GM12878 (cell line): ENCODE measurements around the gene CYBB. TPM values are rescaled to one million over a fixed set of nuclear protein-coding genes. Genes with fewer than 3 reads are reported as not detected.

Experiments used
- ATAC-seq: fragments of 200-7000 bp; cut with Tn5 transposase; 3 replicates; pipeline ENCODE4 v1.9.1; 2020; ENCODE audit warnings: mild to moderate bottlenecking, moderate library complexity
- BruUV-seq: library from RNA; stranded (reverse); fragments of 400-500 nt; replicated peaks from 2 replicates; lab custom pipeline; 2021; lab: Mats Ljungman, UMichigan
- CTCF ChIA-PET: fragments of 300-600 bp; sonication (Branson Sonifier 250); formaldehyde crosslinking; extraction: SDS; loops from one replicate; lab custom pipeline; 2021; ENCODE audit warnings: inconsistent platforms; lab: Yijun Ruan, JAX
- POLR2A ChIA-PET: fragments of 350-600 bp; formaldehyde crosslinking; extraction: SDS; loops from one replicate; lab custom pipeline; 2021; ENCODE audit warnings: inconsistent platforms; lab: Charles Lee
- RAD21 ChIA-PET: fragments of 300-600 bp; sonication (Branson Sonifier 250); formaldehyde crosslinking; loops from one replicate; lab custom pipeline; 2023; ENCODE audit warnings: antibody characterized with exemption; ENCODE audit not compliant: unreplicated experiment; lab: Charles Lee
- SMC1A ChIA-PET: fragments of 300-600 bp; sonication (Branson Sonifier 250); formaldehyde crosslinking; loops from one replicate; lab custom pipeline; 2023; ENCODE audit not compliant: unreplicated experiment, uncharacterized antibody; lab: Charles Lee
- DNase-seq: peaks from one replicate; pipeline ENCODE4 v3.0.0-alpha.2; 2011; ENCODE audit warnings: low read depth, low spot score
- FAIRE-seq: peaks from 3 replicates; lab custom pipeline; 2011; peaks lifted over from hg19 to GRCh38; lab: Jason Lieb, UNC
- H2AFZ ChIP-seq: 2 replicates; pipeline ENCODE4 v1.6.0; 2011; ENCODE audit warnings: low read depth, low read length, control low read depth; ENCODE audit not compliant: control insufficient read depth
- H3K27ac ChIP-seq: 2 replicates; pipeline ENCODE4 v1.5.1; 2011; ENCODE audit warnings: control low read depth; ENCODE audit not compliant: control insufficient read depth, insufficient read depth
- H3K27me3 ChIP-seq, 2 experiments: replicated peaks in 1 of 2; 2 replicates each; pipeline versions ENCODE4 v1.6.0 to v1.6.1; 2011; ENCODE audit warnings: low read length in 1 of 2; ENCODE audit not compliant: control insufficient read depth in 2 of 2, insufficient read depth in 2 of 2
- H3K36me3 ChIP-seq, 2 experiments: 2 replicates each; pipeline ENCODE4 v1.5.1; 2011; ENCODE audit warnings: low read length in 1 of 2; ENCODE audit not compliant: control insufficient read depth in 2 of 2, insufficient read depth in 2 of 2
- H3K4me1 ChIP-seq: 2 replicates; pipeline ENCODE4 v1.6.1; 2011; ENCODE audit warnings: mild to moderate bottlenecking, low read length, moderate library complexity, mixed read lengths; ENCODE audit not compliant: control insufficient read depth, insufficient read depth
- H3K4me2 ChIP-seq: 2 replicates; pipeline ENCODE4 v1.6.0; 2011; ENCODE audit warnings: control low read depth; ENCODE audit not compliant: control insufficient read depth, insufficient read depth
- H3K4me3 ChIP-seq: fragments of 200-600 bp; sonication (generic); 2 replicates; pipeline ENCODE4 v1.5.1; 2016
- H3K79me2 ChIP-seq: 2 replicates; pipeline ENCODE4 v1.6.0; 2011; ENCODE audit warnings: low read length; ENCODE audit not compliant: control insufficient read depth, insufficient read depth
- H3K9ac ChIP-seq: 2 replicates; pipeline ENCODE4 v1.8.0; 2011; ENCODE audit warnings: low read length, control low read depth, mixed read lengths; ENCODE audit not compliant: control insufficient read depth, insufficient read depth
- H3K9me3 ChIP-seq: replicated peaks from 3 replicates; pipeline ENCODE4 v1.5.1; 2011; ENCODE audit warnings: mild to moderate bottlenecking, low read length; ENCODE audit not compliant: control insufficient read depth, insufficient read depth
- H4K20me1 ChIP-seq: 2 replicates; pipeline ENCODE4 v1.6.0; 2011; ENCODE audit not compliant: control insufficient read depth, insufficient read depth
- CBFB ChIP-seq: IDR thresholded peaks from 2 replicates; pipeline ENCODE4 v1.6.1; 2016; ENCODE audit warnings: antibody characterized with exemption, low read depth
- CBX3 ChIP-seq: fragments of 200-600 bp; sonication (generic); IDR thresholded peaks from 2 replicates; pipeline ENCODE4 v1.6.1; 2016; ENCODE audit warnings: low read depth, borderline replicate concordance
- EED ChIP-seq: sonication (generic); IDR thresholded peaks from 2 replicates; pipeline ENCODE4 v1.6.1; 2016; ENCODE audit warnings: antibody characterized with exemption, low read depth
- EGR1 ChIP-seq, 2 experiments: IDR thresholded peaks; 1 replicate in 1 of 2; 2 replicates in 1 of 2; pipeline ENCODE4 v1.6.1; 2011 to 2012; ENCODE audit warnings: low read depth in 2 of 2, low read length in 2 of 2, borderline replicate concordance in 1 of 2, mild to moderate bottlenecking in 1 of 2, moderate library complexity in 1 of 2
- NBN ChIP-seq: fragments of 450-650 bp; IDR thresholded peaks from 2 replicates; pipeline ENCODE4 v1.6.1; 2016
- NKRF ChIP-seq: fragments of 450-650 bp; conservative IDR thresholded peaks from 2 replicates; pipeline ENCODE4 v1.6.1; 2017; ENCODE audit warnings: mild to moderate bottlenecking, moderate library complexity
- NR2C2 ChIP-seq: IDR thresholded peaks from 2 replicates; pipeline ENCODE4 v1.6.1; 2011; ENCODE audit warnings: borderline replicate concordance, low read depth; ENCODE audit not compliant: control insufficient read depth, insufficient read length
- RBBP5 ChIP-seq: fragments of 200-600 bp; sonication (generic); conservative IDR thresholded peaks from 2 replicates; pipeline ENCODE4 v1.6.1; 2016
- SIX5 ChIP-seq: IDR thresholded peaks from 2 replicates; pipeline ENCODE4 v1.6.1; 2011; ENCODE audit warnings: mild to moderate bottlenecking, low read depth, low read length, moderate library complexity; ENCODE audit not compliant: severe bottlenecking
- SUPT20H ChIP-seq: IDR thresholded peaks from 2 replicates; pipeline ENCODE4 v1.6.1; 2011; ENCODE audit warnings: low read depth, mild to moderate bottlenecking, low read length, moderate library complexity, borderline replicate concordance; ENCODE audit not compliant: control insufficient read depth
- ZNF217 ChIP-seq: fragments of 450-650 bp; IDR thresholded peaks from 2 replicates; pipeline ENCODE4 v1.6.1; 2017; ENCODE audit warnings: antibody characterized with exemption, mild to moderate bottlenecking
- ZNF24 ChIP-seq: fragments of 450-650 bp; IDR thresholded peaks from 2 replicates; pipeline ENCODE4 v1.6.1; 2017; ENCODE audit warnings: antibody characterized with exemption, mild to moderate bottlenecking
- ZSCAN29 ChIP-seq: fragments of 450-650 bp; IDR thresholded peaks from 2 replicates; pipeline ENCODE4 v1.6.1; 2017; ENCODE audit warnings: mild to moderate bottlenecking, moderate library complexity
- WGBS: methylation state at CpG from one replicate; pipeline ENCODE4 v1.1.6; 2016; ENCODE audit warnings: low lambda C conversion rate; ENCODE audit not compliant: insufficient replicate concordance, insufficient coverage; ENCODE audit errors: missing lambda C conversion rate; 5-methylcytosine and 5-hydroxymethylcytosine counted together
- in situ Hi-C: fragments of 300-500 bp; cut with MboI; formaldehyde crosslinking; loops from 9 replicates; pipeline ENCODE4 v1.14.3; 2018; ENCODE audit warnings: mixed read lengths
- intact Hi-C: fragments of 100-400 bp; cut with micrococcal nuclease; formaldehyde crosslinking; loops from one replicate; pipeline ENCODE4 v1.14.2; 2022; ENCODE audit not compliant: unreplicated experiment
- polyA plus RNA-seq, 11 experiments: library from polyadenylated mRNA; depleted of rRNA in 4 of 11; unstranded in 6 of 11; stranded (reverse) in 5 of 11; fragments of >200 nt; fragmentation: Nextera tagmentation in 4 of 11; fragmentation: Illumina TruSeq in 1 of 11; extraction: Ambion mirVana in 4 of 11; extraction: Trizol in 1 of 11; gene quantifications; 1 replicate in 1 of 11; 2 replicates in 10 of 11; pipeline versions ENCODE4 v1.2.1 to v1.2.3, GENCODE V29; 2011 to 2016; ENCODE audit warnings: inconsistent platforms in 2 of 11, missing spikeins in 2 of 11, low read depth in 1 of 11
- total RNA-seq, 4 experiments: library from RNA; depleted of rRNA in 3 of 4; stranded (reverse); fragments of >200 nt in 3 of 4; fragmentation: Illumina TruSeq in 1 of 4; extraction: Trizol in 1 of 4; gene quantifications; 2 replicates each; pipeline versions ENCODE4 v1.2.1 to v1.2.3, GENCODE V29; 2013 to 2021
- TF ChIP-seq, protein P1 (sequence below): IDR thresholded peaks from 2 replicates; pipeline ENCODE4 v1.6.1; 2012; ENCODE audit warnings: low read length, inconsistent platforms
- TF ChIP-seq, protein P2 (sequence below): fragments of 450-650 bp; formaldehyde crosslinking; IDR thresholded peaks from 2 replicates; pipeline ENCODE4 v1.4.0; 2022; ENCODE audit warnings: mild to moderate bottlenecking, moderate library complexity
- TF ChIP-seq, protein P3 (sequence below): fragments of 450-650 bp; IDR thresholded peaks from 2 replicates; pipeline ENCODE4 v1.6.1; 2017; ENCODE audit warnings: mild to moderate bottlenecking, low read depth, inconsistent platforms; ENCODE audit not compliant: poor library complexity, severe bottlenecking

CYBB gene
- total and polyA plus RNA-seq, 10 of the 15 experiments (the other 5 are each of a cell fraction or from before 2014, with no cell fraction given), result 6.2 to 73.9 (median 24.8) TPM

- RAD21 ChIA-PET, result interaction anchor here (1.0 to 14.7 kb wide), 6 partner anchors 20 to 42 kb away, joined by 3 to 183 read pairs (median 14); no protein-coding TSS in a partner anchor
- intact Hi-C loops (loop anchor here (5.0 to 10.0 kb wide), 2 partner anchors 35 to 492 kb away; no protein-coding TSS in a partner anchor), in situ Hi-C loops (no loop called here)
- no TSS peak for BruUV-seq
- peak overlapping the region; percentile 72; the same call in 1 of the 2 replicates for H3K9ac ChIP-seq
- H3K79me2 ChIP-seq, result peaks cover 40% of the 10 kb centered on the region
- H3K27me3 ChIP-seq, result no peaks in the 10 kb centered on the region
- H3K4me2 ChIP-seq, result peak overlapping the region; percentile 56
- POLR2A ChIA-PET, result interaction anchor here (1.0 to 3.5 kb wide), 4 partner anchors 14 to 36 kb away, joined by 3 to 19 read pairs (median 4); no protein-coding TSS in a partner anchor
- peaks cover 3% of the 10 kb centered on the region for H3K4me1 ChIP-seq
- no peak for FAIRE-seq
- H3K9me3 ChIP-seq, result no peaks in the 10 kb centered on the region
- no peak for DNase-seq
- H3K27ac ChIP-seq, result peak overlapping the region; percentile 62
- no peak overlapping the region for H2AFZ ChIP-seq
- peak overlapping the region; percentile 50; the same call in 1 of the 2 replicates for H3K4me3 ChIP-seq
- TF ChIP-seq NR2C2 (no peak), CBX3 (no peak), RBBP5 (no peak), EGR1 (IDR thresholded peaks at IDR 0.05; ENCODE audit: borderline replicate concordance in 1 of 2, low read depth in 2 of 2, low read length in 2 of 2) (no peak), SUPT20H (no peak), CBFB (no peak), ZNF24 (no peak), NKRF (no peak), NBN (no peak), ZSCAN29 (no peak), EED (no peak), ZNF217 (no peak), SIX5 (no peak)
- TF ChIP-seq, protein P1, sequence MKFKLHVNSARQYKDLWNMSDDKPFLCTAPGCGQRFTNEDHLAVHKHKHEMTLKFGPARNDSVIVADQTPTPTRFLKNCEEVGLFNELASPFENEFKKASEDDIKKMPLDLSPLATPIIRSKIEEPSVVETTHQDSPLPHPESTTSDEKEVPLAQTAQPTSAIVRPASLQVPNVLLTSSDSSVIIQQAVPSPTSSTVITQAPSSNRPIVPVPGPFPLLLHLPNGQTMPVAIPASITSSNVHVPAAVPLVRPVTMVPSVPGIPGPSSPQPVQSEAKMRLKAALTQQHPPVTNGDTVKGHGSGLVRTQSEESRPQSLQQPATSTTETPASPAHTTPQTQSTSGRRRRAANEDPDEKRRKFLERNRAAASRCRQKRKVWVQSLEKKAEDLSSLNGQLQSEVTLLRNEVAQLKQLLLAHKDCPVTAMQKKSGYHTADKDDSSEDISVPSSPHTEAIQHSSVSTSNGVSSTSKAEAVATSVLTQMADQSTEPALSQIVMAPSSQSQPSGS, result no peak
- TF ChIP-seq, protein P2, sequence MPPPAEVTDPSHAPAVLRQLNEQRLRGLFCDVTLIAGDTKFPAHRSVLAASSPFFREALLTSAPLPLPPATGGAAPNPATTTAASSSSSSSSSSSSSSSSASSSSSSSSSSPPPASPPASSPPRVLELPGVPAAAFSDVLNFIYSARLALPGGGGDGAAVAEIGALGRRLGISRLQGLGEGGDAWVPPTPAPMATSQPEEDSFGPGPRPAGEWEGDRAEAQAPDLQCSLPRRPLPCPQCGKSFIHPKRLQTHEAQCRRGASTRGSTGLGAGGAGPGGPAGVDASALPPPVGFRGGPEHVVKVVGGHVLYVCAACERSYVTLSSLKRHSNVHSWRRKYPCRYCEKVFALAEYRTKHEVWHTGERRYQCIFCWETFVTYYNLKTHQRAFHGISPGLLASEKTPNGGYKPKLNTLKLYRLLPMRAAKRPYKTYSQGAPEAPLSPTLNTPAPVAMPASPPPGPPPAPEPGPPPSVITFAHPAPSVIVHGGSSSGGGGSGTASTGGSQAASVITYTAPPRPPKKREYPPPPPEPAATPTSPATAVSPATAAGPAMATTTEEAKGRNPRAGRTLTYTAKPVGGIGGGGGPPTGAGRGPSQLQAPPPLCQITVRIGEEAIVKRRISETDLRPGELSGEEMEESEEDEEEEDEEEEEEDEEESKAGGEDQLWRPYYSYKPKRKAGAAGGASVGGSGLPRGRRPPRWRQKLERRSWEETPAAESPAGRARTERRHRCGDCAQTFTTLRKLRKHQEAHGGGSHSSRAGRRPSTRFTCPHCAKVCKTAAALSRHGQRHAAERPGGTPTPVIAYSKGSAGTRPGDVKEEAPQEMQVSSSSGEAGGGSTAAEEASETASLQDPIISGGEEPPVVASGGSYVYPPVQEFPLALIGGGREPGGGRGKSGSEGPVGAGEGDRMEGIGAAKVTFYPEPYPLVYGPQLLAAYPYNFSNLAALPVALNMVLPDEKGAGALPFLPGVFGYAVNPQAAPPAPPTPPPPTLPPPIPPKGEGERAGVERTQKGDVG, result no peak
- TF ChIP-seq, protein P3, sequence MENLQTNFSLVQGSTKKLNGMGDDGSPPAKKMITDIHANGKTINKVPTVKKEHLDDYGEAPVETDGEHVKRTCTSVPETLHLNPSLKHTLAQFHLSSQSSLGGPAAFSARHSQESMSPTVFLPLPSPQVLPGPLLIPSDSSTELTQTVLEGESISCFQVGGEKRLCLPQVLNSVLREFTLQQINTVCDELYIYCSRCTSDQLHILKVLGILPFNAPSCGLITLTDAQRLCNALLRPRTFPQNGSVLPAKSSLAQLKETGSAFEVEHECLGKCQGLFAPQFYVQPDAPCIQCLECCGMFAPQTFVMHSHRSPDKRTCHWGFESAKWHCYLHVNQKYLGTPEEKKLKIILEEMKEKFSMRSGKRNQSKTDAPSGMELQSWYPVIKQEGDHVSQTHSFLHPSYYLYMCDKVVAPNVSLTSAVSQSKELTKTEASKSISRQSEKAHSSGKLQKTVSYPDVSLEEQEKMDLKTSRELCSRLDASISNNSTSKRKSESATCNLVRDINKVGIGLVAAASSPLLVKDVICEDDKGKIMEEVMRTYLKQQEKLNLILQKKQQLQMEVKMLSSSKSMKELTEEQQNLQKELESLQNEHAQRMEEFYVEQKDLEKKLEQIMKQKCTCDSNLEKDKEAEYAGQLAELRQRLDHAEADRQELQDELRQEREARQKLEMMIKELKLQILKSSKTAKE, result no peak
- no peak for ATAC-seq
- no peaks in the 10 kb centered on the region for H3K36me3 ChIP-seq
- no peaks in the 10 kb centered on the region for H4K20me1 ChIP-seq
- SMC1A ChIA-PET, result interaction anchor here (1.0 to 15.2 kb wide), 7 partner anchors 19 to 493 kb away, joined by 3 to 157 read pairs (median 26); no protein-coding TSS in a partner anchor
- WGBS, result 63% methylated on average over 1 of the region's 1 CpG
- CTCF ChIA-PET, result interaction anchor here (1.3 to 9.6 kb wide), 5 partner anchors 9 to 42 kb away, joined by 4 to 73 read pairs (median 16); no protein-coding TSS in a partner anchor
Observed at GRCh38 chrX:37782359-37782758, 2.5 kb downstream of the CYBB start.
